Esophagus muscularis mucosa (tissue), 4 donors: ENCODE results near the gene KCNQ2. TPM values are rescaled to one million over a fixed set of nuclear protein-coding genes. Genes with fewer than 3 reads are reported as not detected.

Experiments
- DNase-seq: peaks from one replicate; pipeline ENCODE4 v3.0.0-alpha.2; 2017; ENCODE audit errors: extremely low spot score
- H3K27ac ChIP-seq, 4 donors: fragments of 200-600 bp; sonication (generic); replicated peaks in 1 of 4; 1 replicate in 3 of 4; 2 replicates in 1 of 4; pipeline ENCODE4 v1.5.1; 2016 to 2019; ENCODE audit warnings: mild to moderate bottlenecking in 1 of 4
- H3K27me3 ChIP-seq, 4 donors: fragments of 200-600 bp; sonication (generic); one replicate each; pipeline versions ENCODE4 v1.5.1 to v1.6.0; 2016 to 2019
- H3K36me3 ChIP-seq, 4 donors: fragments of 200-600 bp; sonication (generic); one replicate each; pipeline ENCODE4 v1.5.1; 2016 to 2019
- H3K4me1 ChIP-seq, 4 donors: fragments of 200-600 bp; sonication (generic); one replicate each; pipeline ENCODE4 v1.5.1; 2016 to 2019
- H3K4me3 ChIP-seq, 4 donors: fragments of 200-600 bp; sonication (generic); 1 replicate in 2 of 4; 2 replicates in 2 of 4; pipeline ENCODE4 v1.5.1; 2016 to 2019; ENCODE audit warnings: mild to moderate bottlenecking in 4 of 4, moderate library complexity in 1 of 4
- H3K9me3 ChIP-seq, 4 donors: fragments of 200-600 bp; sonication (generic); 1 replicate in 3 of 4; 2 replicates in 1 of 4; pipeline ENCODE4 v1.5.1; 2016 to 2019
- EP300 ChIP-seq: sonication (generic); formaldehyde crosslinking; IDR thresholded peaks from one replicate; pipeline ENCODE4 v1.6.1; 2017; ENCODE audit warnings: antibody characterized with exemption
- POLR2A ChIP-seq: fragments of 450-650 bp; IDR thresholded peaks from one replicate; pipeline ENCODE4 v1.6.1; 2017; ENCODE audit warnings: antibody characterized with exemption, moderate library complexity, mild to moderate bottlenecking, low read depth
- POLR2AphosphoS5 ChIP-seq, 2 donors: sonication (generic); formaldehyde crosslinking; IDR thresholded peaks; one replicate each; pipeline ENCODE4 v1.6.1; 2017; ENCODE audit warnings: antibody characterized with exemption in 2 of 2
- WGBS: methylation state at CpG from one replicate; pipeline ENCODE4 v1.1.5; 2018; 5-methylcytosine and 5-hydroxymethylcytosine counted together
- intact Hi-C: fragments of 100-400 bp; cut with DNase I; formaldehyde crosslinking; loops from one replicate; pipeline ENCODE4 v1.15.1; 2023
- total RNA-seq, 4 donors: library from RNA; depleted of rRNA; stranded (reverse); fragments of >200 nt; gene quantifications; one replicate each; pipeline versions ENCODE4 v1.1.0 to v1.2.1, GENCODE V29; 2016
- TF ChIP-seq, protein P1 (sequence below), 3 experiments: fragments of 200-600 bp in 2 of 3; fragments of 450-650 bp in 1 of 3; sonication (generic) in 2 of 3; IDR thresholded peaks; one replicate each; pipeline ENCODE4 v1.5.1; 2017 to 2019; ENCODE audit warnings: antibody characterized with exemption in 3 of 3, mild to moderate bottlenecking in 2 of 3, moderate library complexity in 1 of 3

The KCNQ2 gene
- total RNA-seq, 4 donors from 2014 or later, result 0.11 to 1.6 (median 0.50) TPM; not detected in 1

GRCh38 chr20:63374504-63374903 lies 98.0 kb downstream of the KCNQ2 start:
- H3K9me3 ChIP-seq, result no peaks in the 10 kb centered on the region
- TF ChIP-seq EP300 (no peak), POLR2A (no peak), POLR2AphosphoS5 (IDR thresholded peaks at IDR 0.05) (no peak)
- TF ChIP-seq, protein P1, sequence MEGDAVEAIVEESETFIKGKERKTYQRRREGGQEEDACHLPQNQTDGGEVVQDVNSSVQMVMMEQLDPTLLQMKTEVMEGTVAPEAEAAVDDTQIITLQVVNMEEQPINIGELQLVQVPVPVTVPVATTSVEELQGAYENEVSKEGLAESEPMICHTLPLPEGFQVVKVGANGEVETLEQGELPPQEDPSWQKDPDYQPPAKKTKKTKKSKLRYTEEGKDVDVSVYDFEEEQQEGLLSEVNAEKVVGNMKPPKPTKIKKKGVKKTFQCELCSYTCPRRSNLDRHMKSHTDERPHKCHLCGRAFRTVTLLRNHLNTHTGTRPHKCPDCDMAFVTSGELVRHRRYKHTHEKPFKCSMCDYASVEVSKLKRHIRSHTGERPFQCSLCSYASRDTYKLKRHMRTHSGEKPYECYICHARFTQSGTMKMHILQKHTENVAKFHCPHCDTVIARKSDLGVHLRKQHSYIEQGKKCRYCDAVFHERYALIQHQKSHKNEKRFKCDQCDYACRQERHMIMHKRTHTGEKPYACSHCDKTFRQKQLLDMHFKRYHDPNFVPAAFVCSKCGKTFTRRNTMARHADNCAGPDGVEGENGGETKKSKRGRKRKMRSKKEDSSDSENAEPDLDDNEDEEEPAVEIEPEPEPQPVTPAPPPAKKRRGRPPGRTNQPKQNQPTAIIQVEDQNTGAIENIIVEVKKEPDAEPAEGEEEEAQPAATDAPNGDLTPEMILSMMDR (IDR thresholded peaks at IDR 0.05), result no peak
- no peaks in the 10 kb centered on the region for H3K36me3 ChIP-seq
- H3K27me3 ChIP-seq, result peaks cover 0 to 97% (median 11%) of the 10 kb centered on the region in 4 donors
- DNase-seq, result no peak
- H3K27ac ChIP-seq, result no peak overlapping the region
- intact Hi-C loops, result no loop called here
- no peak overlapping the region for H3K4me3 ChIP-seq
- peaks cover 0 to 5% (median 2%) of the 10 kb centered on the region in 4 donors for H3K4me1 ChIP-seq
- WGBS, result 80% methylated on average over 9 of the region's 12 CpGs

DNA sequence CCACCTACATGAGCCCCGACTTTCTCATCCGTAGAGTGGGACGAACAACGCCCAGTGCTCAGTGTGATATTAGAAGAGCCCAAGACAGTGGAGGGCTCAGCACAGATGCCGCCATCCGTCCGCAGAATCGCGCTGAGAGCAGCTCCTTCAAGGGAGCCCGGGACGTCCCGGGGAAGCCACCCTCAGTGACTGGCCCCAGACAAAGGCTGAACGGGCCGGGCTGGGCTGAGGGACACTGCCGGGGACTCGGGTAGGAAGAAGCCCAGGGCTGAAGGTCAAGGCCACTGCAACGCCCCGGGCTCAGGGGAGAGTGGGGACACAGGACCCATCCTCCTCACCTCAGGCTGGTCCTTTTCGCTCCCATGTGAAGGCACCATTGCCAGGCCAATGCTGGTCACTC lies 98.5 kb downstream of the KCNQ2 start:
- no peak overlapping the region for H3K27ac ChIP-seq
- H3K4me1 ChIP-seq, result peaks cover 0 to 5% (median 2%) of the 10 kb centered on the region in 4 donors
- H3K36me3 ChIP-seq, result no peaks in the 10 kb centered on the region
- peaks cover 0 to 96% (median 11%) of the 10 kb centered on the region in 4 donors for H3K27me3 ChIP-seq
- H3K4me3 ChIP-seq, result no peak overlapping the region
- intact Hi-C loops, result no loop called here
- TF ChIP-seq POLR2A, result no peak
- TF ChIP-seq, protein P1 (IDR thresholded peaks at IDR 0.05), result no peak
- TF ChIP-seq EP300, result no peak
- no peak for TF ChIP-seq POLR2AphosphoS5 (IDR thresholded peaks at IDR 0.05)
- no CpG with 5 or more reads among the region's 19 CpGs for WGBS
- no peaks in the 10 kb centered on the region for H3K9me3 ChIP-seq
- DNase-seq, result no peak

DNA sequence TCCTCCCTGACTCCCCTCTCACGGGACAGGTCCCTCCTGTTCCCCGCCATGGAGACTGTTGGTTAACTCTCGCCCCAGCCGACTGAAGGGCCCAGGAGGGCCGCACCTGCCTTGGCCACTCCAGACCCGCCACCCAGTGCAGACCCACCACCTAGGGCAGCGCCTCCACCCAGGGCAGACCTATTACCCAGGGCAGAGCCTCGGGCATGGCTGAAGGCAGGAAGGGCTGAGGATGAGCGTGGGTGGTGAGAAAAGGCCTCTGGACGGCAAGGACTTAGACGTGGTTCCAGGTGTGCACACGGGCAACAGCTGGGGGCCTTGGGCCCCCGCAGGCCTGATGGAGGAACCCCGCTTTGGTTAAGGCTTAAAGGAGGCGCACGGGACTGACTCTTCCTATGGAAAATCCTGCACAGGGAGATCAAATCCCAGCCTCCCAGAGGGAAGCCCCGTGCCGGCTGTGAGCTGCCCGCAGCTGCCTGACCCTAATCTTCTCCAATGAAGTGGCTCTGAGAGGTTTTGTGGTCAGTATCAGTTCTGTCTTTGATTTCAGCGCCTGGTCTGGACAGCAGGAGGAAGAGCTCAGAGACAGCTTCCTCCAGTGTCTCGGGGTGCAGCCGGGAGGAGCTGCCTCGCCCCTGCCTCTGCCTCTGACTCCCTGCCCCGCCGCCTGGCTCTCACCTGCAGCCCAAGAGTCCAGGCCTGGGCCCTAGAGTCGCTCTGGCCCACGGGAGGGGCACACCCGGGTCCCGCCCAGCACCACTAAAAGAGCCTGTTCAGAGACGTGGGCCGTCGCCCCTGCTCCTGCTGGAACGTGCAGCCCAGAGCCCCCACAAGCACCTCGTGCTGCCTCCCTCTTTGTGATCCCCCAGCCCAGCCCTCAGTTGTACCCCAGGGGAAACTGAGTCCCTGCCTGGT lies 99.2 kb downstream of the KCNQ2 start:
- H3K27ac ChIP-seq, result no peak overlapping the region
- H3K9me3 ChIP-seq, result no peaks in the 10 kb centered on the region
- H3K27me3 ChIP-seq, result peaks cover 0 to 96% (median 11%) of the 10 kb centered on the region in 4 donors
- intact Hi-C loops, result no loop called here
- H3K4me3 ChIP-seq, result no peak overlapping the region
- H3K4me1 ChIP-seq, result peaks cover 0 to 5% (median 2%) of the 10 kb centered on the region in 4 donors
- DNase-seq, result no peak
- H3K36me3 ChIP-seq, result no peaks in the 10 kb centered on the region
- 59% methylated on average over 18 of the region's 34 CpGs for WGBS
- TF ChIP-seq EP300 (no peak), POLR2AphosphoS5 (IDR thresholded peaks at IDR 0.05) (no peak), POLR2A (no peak)
- TF ChIP-seq, protein P1 (IDR thresholded peaks at IDR 0.05), result no peak

GRCh38 chr20:63371291-63371865 lies 101.1 kb downstream of the KCNQ2 start:
- no peaks in the 10 kb centered on the region for H3K36me3 ChIP-seq
- H3K4me3 ChIP-seq, result no peak overlapping the region
- no peak for DNase-seq
- peaks cover 0 to 96% (median 7%) of the 10 kb centered on the region in 4 donors for H3K27me3 ChIP-seq
- 70% methylated on average over 17 of the region's 28 CpGs for WGBS
- TF ChIP-seq, protein P1 (IDR thresholded peaks at IDR 0.05), result no peak
- TF ChIP-seq POLR2AphosphoS5 (IDR thresholded peaks at IDR 0.05), result no peak
- TF ChIP-seq POLR2A, result no peak
- TF ChIP-seq EP300, result no peak
- H3K4me1 ChIP-seq, result peaks cover 0 to 3% (median 0%) of the 10 kb centered on the region in 4 donors
- H3K27ac ChIP-seq, result no peak overlapping the region
- H3K9me3 ChIP-seq, result no peaks in the 10 kb centered on the region
- intact Hi-C loops, result no loop called here
